Endothelial cell of umbilical vein (primary cell): ENCODE measurements around the gene LRP1B. TPM values are rescaled to one million over a fixed set of nuclear protein-coding genes. Genes with fewer than 3 reads are reported as not detected.

Experiments used
- BruUV-seq: library from RNA; stranded (reverse); fragments of 400-500 nt; replicated peaks from 2 replicates; lab custom pipeline; 2021; lab: Mats Ljungman, UMichigan
- CTCF ChIA-PET: fragments of 300-600, 350-600 bp; sonication (Branson Sonifier 250); formaldehyde crosslinking; loops from one replicate; lab custom pipeline; 2021; ENCODE audit warnings: antibody characterized with exemption, inconsistent platforms; lab: Charles Lee
- POLR2A ChIA-PET: fragments of 300-600, 350-600 bp; sonication (Branson Sonifier 250); formaldehyde crosslinking; loops from one replicate; lab custom pipeline; 2021; ENCODE audit warnings: antibody characterized with exemption, inconsistent platforms; lab: Charles Lee
- DNase-seq: peaks from one replicate; pipeline ENCODE4 v3.0.0-alpha.2; 2011; ENCODE audit warnings: low read depth, low spot score
- FAIRE-seq: peaks from 2 replicates; lab custom pipeline; 2011; peaks lifted over from hg19 to GRCh38; lab: Jason Lieb, UNC
- H2AFZ ChIP-seq: 2 replicates; pipeline ENCODE4 v1.6.0; 2012; ENCODE audit warnings: low read depth, low read length, control low read depth, inconsistent platforms
- H3K27ac ChIP-seq: 2 replicates; pipeline ENCODE4 v1.5.1; 2011; ENCODE audit warnings: low read depth, mild to moderate bottlenecking, control low read depth, low read length, moderate library complexity; ENCODE audit not compliant: insufficient read depth
- H3K27me3 ChIP-seq, 2 experiments: 2 replicates each; pipeline versions ENCODE4 v1.6.0 to v1.6.1; 2011; ENCODE audit warnings: low read length in 2 of 2, mixed read lengths in 1 of 2; ENCODE audit not compliant: control insufficient read depth in 2 of 2, insufficient read depth in 2 of 2
- H3K36me3 ChIP-seq, 2 experiments: 2 replicates in 1 of 2; 3 replicates in 1 of 2; pipeline ENCODE4 v1.5.1; 2011; ENCODE audit warnings: low read length in 2 of 2, mild to moderate bottlenecking in 1 of 2, moderate library complexity in 1 of 2; ENCODE audit not compliant: control insufficient read depth in 2 of 2, insufficient read depth in 2 of 2; ENCODE audit errors: extremely low read depth in 1 of 2
- H3K4me1 ChIP-seq: 3 replicates; pipeline ENCODE4 v1.5.1; 2011; ENCODE audit warnings: mild to moderate bottlenecking, low read length; ENCODE audit not compliant: control insufficient read depth, insufficient read depth; ENCODE audit errors: extremely low read depth
- H3K4me2 ChIP-seq: 2 replicates; pipeline ENCODE4 v1.6.1; 2011; ENCODE audit warnings: low read length, control low read depth, mixed read lengths; ENCODE audit not compliant: insufficient read depth
- H3K4me3 ChIP-seq, 3 experiments: fragments of 200-600 bp in 1 of 3; sonication (generic), shearing (Covaris generic) in 1 of 3; replicated peaks in 1 of 3; 2 replicates each; pipeline ENCODE4 v1.5.1; 2011 to 2016; ENCODE audit warnings: control low read depth in 3 of 3, low read length in 3 of 3, mild to moderate bottlenecking in 2 of 3, inconsistent platforms in 1 of 3, low read depth in 1 of 3, moderate library complexity in 1 of 3; ENCODE audit not compliant: insufficient read depth in 1 of 3
- H3K79me2 ChIP-seq: 2 replicates; pipeline ENCODE4 v1.6.0; 2012; ENCODE audit warnings: low read length, inconsistent platforms; ENCODE audit not compliant: control insufficient read depth, insufficient read depth
- H3K9ac ChIP-seq: replicated peaks from 2 replicates; pipeline ENCODE3; 2011; ENCODE audit warnings: low read length, control low read depth; ENCODE audit not compliant: insufficient read depth; ENCODE audit errors: extremely low read depth
- H3K9me1 ChIP-seq: replicated peaks from 3 replicates; pipeline ENCODE4 v1.6.0; 2011; ENCODE audit warnings: mild to moderate bottlenecking, low read length; ENCODE audit not compliant: control insufficient read depth, insufficient read depth; ENCODE audit errors: extremely low read depth
- H3K9me3 ChIP-seq: replicated peaks from 2 replicates; pipeline ENCODE4 v1.5.1; 2012; ENCODE audit warnings: low read length, inconsistent platforms; ENCODE audit not compliant: control insufficient read depth, insufficient read depth
- H4K20me1 ChIP-seq: replicated peaks from 2 replicates; pipeline ENCODE3; 2011; ENCODE audit warnings: mild to moderate bottlenecking, low read length; ENCODE audit not compliant: control insufficient read depth, insufficient read depth; ENCODE audit errors: extremely low read depth
- CTCF ChIP-seq, 2 donors: IDR thresholded peaks; 1 replicate in 1 of 2; 2 replicates in 1 of 2; pipeline ENCODE4 v1.5.1; 2011; ENCODE audit warnings: low read length in 2 of 2, mild to moderate bottlenecking in 2 of 2, moderate library complexity in 2 of 2, control low read depth in 1 of 2, inconsistent platforms in 1 of 2, low read depth in 1 of 2; ENCODE audit not compliant: insufficient read depth in 1 of 2; ENCODE audit errors: extremely low read depth in 1 of 2
- EZH2 ChIP-seq: IDR thresholded peaks from 2 replicates; pipeline ENCODE4 v1.6.1; 2012; ENCODE audit warnings: borderline replicate concordance, low read depth, mild to moderate bottlenecking, moderate library complexity, low read length, inconsistent platforms; ENCODE audit not compliant: severe bottlenecking
- FOS ChIP-seq: IDR thresholded peaks from 2 replicates; pipeline ENCODE4 v1.6.1; 2011; ENCODE audit warnings: mild to moderate bottlenecking, low read length, moderate library complexity, borderline replicate concordance; ENCODE audit not compliant: insufficient read depth
- GATA2 ChIP-seq: IDR thresholded peaks from 2 replicates; pipeline ENCODE4 v1.7.0; 2011; ENCODE audit warnings: low read depth, mild to moderate bottlenecking, moderate library complexity, mixed read lengths, low read length; ENCODE audit not compliant: insufficient read length, insufficient read depth
- JUN ChIP-seq: IDR thresholded peaks from 2 replicates; pipeline ENCODE4 v1.6.1; 2011; ENCODE audit warnings: borderline replicate concordance, low read depth; ENCODE audit not compliant: insufficient read length, insufficient read depth
- MAX ChIP-seq: IDR thresholded peaks from 2 replicates; pipeline ENCODE4 v1.6.1; 2011; ENCODE audit not compliant: insufficient read depth, insufficient read length
- MYC ChIP-seq: IDR thresholded peaks from one replicate; pipeline ENCODE4 v1.6.1; 2011; ENCODE audit warnings: mild to moderate bottlenecking, low read depth, low read length
- POLR2A ChIP-seq: IDR thresholded peaks from 2 replicates; pipeline ENCODE4 v1.6.1; 2012; ENCODE audit warnings: low read depth, mild to moderate bottlenecking, control low read depth, low read length
- POLR2AphosphoS5 ChIP-seq: IDR thresholded peaks from 2 replicates; pipeline ENCODE4 v1.6.1; 2012; ENCODE audit warnings: low read depth, mild to moderate bottlenecking, control low read depth, low read length, moderate library complexity; ENCODE audit not compliant: insufficient read depth
- dilution Hi-C: fragments of 300-500 bp; cut with MboI; formaldehyde crosslinking; loops from one replicate; pipeline ENCODE4 v1.15.0; 2019; ENCODE audit warnings: low sequenced_read_pairs; ENCODE audit not compliant: extremely low pct_ligation_motif_present
- intact Hi-C: fragments of 100-400 bp; cut with micrococcal nuclease; formaldehyde crosslinking; loops from one replicate; pipeline ENCODE4 v1.10.0; 2022
- polyA plus RNA-seq, 4 experiments: library from polyadenylated mRNA; depleted of rRNA in 3 of 4; stranded (reverse) in 3 of 4; unstranded in 1 of 4; fragments of >200 nt; gene quantifications; 2 replicates each; pipeline versions ENCODE4 v1.2.1 to v1.2.3, GENCODE V29; 2011 to 2012; ENCODE audit warnings: missing spikeins in 1 of 4
- total RNA-seq: library from RNA; stranded (reverse); gene quantifications from 2 replicates; pipeline ENCODE4 v1.2.3, GENCODE V29; 2021

LRP1B gene
- total and polyA plus RNA-seq, 2 donors (not counting 3 experiments of a cell fraction or from before 2014, with no cell fraction given) = 0.03 to 0.07 TPM

GRCh38 chr2:140262908-140263307, 1867.9 kb downstream of the LRP1B start:
- H3K4me1 ChIP-seq = no peaks in the 10 kb centered on the region
- FAIRE-seq = no peak
- H3K4me2 ChIP-seq = no peak overlapping the region
- ChIA-PET CTCF (no interaction called here), POLR2A (no interaction called here)
- H3K9me1 ChIP-seq = no peaks in the 10 kb centered on the region
- no peak overlapping the region for H3K27ac ChIP-seq
- no peak overlapping the region for H3K4me3 ChIP-seq
- dilution Hi-C loops (no loop called here), intact Hi-C loops (no loop called here)
- no peaks in the 10 kb centered on the region for H3K9me3 ChIP-seq
- no peaks in the 10 kb centered on the region for H4K20me1 ChIP-seq
- DNase-seq = no peak
- no peaks in the 10 kb centered on the region for H3K79me2 ChIP-seq
- H2AFZ ChIP-seq = no peak overlapping the region
- no peak overlapping the region for H3K9ac ChIP-seq
- H3K27me3 ChIP-seq = no peaks in the 10 kb centered on the region
- no peaks in the 10 kb centered on the region for H3K36me3 ChIP-seq
- TF ChIP-seq MAX (no peak), FOS (no peak)
- no TSS peak for BruUV-seq

- intact Hi-C loops = no loop called here
- no TSS peak for BruUV-seq
- POLR2A ChIA-PET = no interaction called here
These were observed 1873.0 kb downstream of the LRP1B start for GRCh38 chr2:140257692-140258300.

More at GRCh38 chr2:140257692-140258300, 1873.0 kb downstream of the LRP1B start:
- Histone ChIP-seq H4K20me1 (no peaks in the 10 kb centered on the region), H2AFZ (no peak overlapping the region), H3K4me2 (no peak overlapping the region), H3K27ac (no peak overlapping the region), H3K4me1 (no peaks in the 10 kb centered on the region), H3K9ac (no peak overlapping the region), H3K4me3 (no peak overlapping the region), H3K79me2 (no peaks in the 10 kb centered on the region), H3K36me3 (no peaks in the 10 kb centered on the region), H3K9me1 (no peaks in the 10 kb centered on the region), H3K27me3 (no peaks in the 10 kb centered on the region), H3K9me3 (no peaks in the 10 kb centered on the region)
- no peak for FAIRE-seq
- CTCF ChIA-PET = no interaction called here
- dilution Hi-C loops = no loop called here
- TF ChIP-seq CTCF (IDR thresholded peaks at IDR 0.05; ENCODE audit: extremely low read depth in 1 of 2, insufficient read depth in 1 of 2, low read depth in 1 of 2, low read length in 2 of 2) (no peak), JUN (no peak), MYC (no peak), FOS (no peak), POLR2A (no peak), MAX (no peak), POLR2AphosphoS5 (no peak), GATA2 (no peak), EZH2 (no peak)
- DNase-seq = no peak
